Head of caudate nucleus (tissue), 42 donors: ENCODE measurements around the gene ODAD4.

ENCODE experiments used
- DNase-seq, 42 donors: peaks; one replicate each; pipeline versions ENCODE4 v3.0.0 to v3.0.0-alpha.2; 2020 to 2021; ENCODE audit warnings: mixed read lengths in 7 of 42
- intact Hi-C: fragments of 100-400 bp; cut with DNase I; formaldehyde crosslinking; loops from one replicate; pipeline ENCODE4 v1.15.0; 2022

ODAD4 gene, protein sequence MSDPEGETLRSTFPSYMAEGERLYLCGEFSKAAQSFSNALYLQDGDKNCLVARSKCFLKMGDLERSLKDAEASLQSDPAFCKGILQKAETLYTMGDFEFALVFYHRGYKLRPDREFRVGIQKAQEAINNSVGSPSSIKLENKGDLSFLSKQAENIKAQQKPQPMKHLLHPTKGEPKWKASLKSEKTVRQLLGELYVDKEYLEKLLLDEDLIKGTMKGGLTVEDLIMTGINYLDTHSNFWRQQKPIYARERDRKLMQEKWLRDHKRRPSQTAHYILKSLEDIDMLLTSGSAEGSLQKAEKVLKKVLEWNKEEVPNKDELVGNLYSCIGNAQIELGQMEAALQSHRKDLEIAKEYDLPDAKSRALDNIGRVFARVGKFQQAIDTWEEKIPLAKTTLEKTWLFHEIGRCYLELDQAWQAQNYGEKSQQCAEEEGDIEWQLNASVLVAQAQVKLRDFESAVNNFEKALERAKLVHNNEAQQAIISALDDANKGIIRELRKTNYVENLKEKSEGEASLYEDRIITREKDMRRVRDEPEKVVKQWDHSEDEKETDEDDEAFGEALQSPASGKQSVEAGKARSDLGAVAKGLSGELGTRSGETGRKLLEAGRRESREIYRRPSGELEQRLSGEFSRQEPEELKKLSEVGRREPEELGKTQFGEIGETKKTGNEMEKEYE

DNA sequence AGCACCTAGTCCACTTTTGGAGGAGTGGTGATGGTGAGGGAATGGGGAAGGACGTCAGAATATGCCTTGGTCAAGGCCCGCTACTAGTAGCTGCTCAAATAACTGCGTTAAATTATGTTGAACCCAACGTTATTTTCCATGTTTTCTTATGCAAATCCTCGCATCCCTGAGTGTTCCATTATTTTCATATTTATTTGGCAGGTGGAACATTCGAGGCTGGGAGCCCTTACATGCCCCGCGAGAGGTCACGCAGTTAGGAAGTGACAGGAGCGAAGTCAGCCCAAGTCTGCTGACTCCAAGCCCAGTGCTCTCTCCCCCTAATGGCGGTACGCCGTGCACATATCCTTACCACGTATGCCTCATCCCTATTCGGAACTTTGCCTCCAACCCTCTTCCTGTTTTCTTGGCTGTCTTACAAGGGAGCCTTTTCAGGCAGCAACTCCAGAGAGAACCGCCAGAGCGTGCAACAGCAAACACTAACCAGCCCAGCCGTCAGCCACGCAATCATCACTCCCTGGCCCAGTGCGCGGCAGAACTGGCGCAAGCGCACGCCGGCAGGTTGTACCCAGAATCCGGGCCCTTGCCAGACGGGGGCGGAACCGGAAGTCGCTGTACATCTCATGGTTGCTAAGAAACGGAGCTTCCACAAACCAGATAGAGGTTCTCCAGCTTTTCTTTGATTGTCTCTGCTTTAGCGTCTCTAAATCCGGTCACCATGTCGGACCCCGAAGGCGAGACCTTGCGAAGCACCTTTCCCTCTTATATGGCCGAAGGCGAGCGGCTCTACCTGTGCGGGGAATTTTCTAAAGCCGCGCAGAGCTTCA lies at the start of gene ODAD4:
Gene ODAD4 (plus strand): TSS at position 609 of the 824 bp plus-strand sequence. CDS start 107 bp downstream, at position 716.
- intact Hi-C loops = no loop called here
- DNase-seq = peak; percentile 93 to 98 (median 96)

DNA sequence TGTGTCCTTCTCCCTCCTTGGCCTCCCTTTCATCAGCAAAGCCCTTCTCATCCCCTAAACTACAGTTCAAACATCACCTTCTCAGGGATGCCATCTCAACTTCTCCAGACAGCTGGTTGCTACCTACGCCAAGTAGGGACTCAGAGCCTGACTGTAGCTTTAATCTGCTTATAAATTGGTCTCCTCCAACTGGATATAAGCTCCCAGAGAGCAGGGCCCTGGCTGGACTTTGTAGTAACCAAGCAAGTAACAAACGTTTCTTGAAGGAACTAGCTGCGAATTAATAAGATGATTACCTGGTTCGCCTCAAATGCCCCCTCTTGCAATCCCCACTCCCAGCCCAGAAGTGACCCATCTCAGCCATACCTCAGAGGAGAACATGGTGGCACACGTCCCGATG lies 47.7 kb upstream of the ODAD4 start:
- DNase-seq = no peak
- intact Hi-C loops = no loop called here

DNA sequence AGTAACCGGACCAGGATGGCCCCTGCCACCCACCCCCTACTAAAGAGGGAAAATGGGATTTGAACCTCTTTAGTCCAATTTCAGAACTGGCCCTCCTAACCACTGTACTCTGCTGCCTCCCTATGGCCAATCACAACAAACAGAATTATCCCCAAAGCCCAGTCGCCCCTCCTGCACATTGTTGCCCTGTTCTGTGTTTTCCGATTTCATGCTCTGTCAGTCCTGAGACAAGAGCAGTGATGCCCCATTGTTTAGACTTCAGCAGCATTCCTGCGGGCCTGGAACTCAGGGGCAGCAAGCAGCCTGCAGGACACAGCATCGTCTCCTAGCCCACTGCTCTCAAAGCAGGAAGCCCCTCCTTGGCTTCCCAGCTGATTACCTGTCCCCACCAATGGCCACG lies 44.7 kb upstream of the ODAD4 start:
- intact Hi-C loops = no loop called here

DNA sequence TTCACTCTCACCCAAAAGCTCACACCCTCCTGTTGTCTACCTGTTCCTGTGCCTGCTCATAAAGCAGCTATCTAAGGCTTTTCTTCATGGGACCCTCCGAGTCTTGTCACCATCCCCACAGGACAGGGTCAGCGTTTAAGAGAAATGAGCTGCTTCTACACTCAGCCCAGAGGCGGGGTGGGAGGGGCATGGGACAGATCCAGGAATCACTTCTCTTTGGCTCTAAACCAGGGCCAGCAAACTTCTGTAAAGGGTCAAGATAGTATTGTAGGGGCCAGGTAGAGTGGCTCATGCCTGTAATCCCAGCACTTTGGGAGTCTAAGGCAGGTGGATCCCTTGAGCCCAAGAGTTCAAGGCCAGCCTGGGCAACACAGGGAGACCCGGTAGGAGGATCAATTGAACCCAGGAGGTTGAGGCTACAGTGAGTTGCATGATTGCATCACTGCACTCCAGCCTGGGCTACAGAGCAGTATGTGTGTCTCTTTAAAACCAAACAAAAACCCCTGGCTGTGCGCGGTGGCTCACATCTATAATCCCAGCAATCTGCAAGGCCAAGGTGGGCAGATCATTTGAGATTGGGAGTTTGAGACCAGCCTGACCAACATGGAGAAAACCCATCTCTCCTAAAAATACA lies 42.0 kb upstream of the ODAD4 start:
- intact Hi-C loops = no loop called here
- DNase-seq = peak in 12 of 42 donors; percentile 5 to 43 (median 23)

More for the DNA sequence above, 44.7 kb upstream of the ODAD4 start:
- peak in 4 of 42 donors; percentile 9 to 34 (median 19) for DNase-seq

DNA sequence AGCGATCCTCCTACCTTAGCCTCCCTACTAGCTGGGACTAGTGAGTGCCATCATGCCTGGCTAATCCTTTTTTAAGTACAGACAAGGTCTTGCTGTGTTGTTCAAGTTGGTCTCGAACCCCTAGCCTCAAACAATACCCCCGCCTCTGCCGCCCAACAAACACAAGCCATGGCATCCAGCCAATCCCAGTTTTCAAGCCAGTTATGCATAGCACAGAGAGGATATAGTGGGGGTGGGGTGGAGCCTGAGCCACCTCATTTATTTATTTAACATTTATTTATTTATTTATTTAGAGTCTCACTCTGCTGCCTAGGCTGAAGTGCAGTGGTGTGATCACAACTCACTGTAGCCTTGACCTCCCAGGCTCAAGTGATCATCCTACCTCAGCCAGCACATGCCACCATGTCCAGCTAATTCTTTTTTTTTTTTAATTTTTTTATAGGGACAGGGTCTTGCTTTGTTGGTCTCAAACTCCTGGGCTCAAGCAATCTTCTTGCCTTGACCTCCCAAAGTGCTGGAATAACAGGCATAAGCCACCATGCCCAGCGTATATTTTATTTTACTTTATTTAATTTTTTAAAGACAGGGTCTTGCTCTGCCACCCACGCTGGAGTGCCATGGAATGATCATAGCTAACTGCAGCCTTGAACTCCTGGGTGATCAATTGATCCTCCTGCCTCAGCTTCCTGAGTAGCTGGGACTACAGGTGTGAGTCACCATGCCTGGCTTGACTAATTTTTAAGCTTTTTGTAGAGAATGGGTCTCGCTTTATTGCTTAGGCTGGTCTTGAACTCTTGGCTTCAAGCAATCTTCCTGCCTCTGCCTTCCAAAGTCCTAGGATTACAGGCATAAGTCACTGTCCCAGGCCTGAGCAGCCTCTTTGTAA lies 39.0 kb upstream of the ODAD4 start:
- intact Hi-C loops = no loop called here
- no peak for DNase-seq

DNA sequence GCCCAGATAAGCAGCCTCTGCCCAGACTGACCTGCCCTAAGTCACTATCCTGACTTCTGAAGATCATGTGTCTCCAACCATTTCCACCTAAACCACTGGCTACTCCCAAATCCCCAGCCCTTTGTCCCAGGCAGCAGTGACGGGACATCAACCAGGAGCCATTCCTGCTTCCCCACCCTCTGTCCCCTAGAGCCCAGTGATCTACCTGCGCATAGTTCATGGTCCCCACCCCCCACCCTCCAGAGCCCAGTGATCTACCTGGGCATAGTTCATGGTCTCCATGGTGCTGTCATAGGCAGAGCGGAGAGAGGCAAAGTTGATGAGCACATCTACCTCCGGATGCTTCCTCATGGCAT lies 38.4 kb upstream of the ODAD4 start:
- intact Hi-C loops = no loop called here

DNA sequence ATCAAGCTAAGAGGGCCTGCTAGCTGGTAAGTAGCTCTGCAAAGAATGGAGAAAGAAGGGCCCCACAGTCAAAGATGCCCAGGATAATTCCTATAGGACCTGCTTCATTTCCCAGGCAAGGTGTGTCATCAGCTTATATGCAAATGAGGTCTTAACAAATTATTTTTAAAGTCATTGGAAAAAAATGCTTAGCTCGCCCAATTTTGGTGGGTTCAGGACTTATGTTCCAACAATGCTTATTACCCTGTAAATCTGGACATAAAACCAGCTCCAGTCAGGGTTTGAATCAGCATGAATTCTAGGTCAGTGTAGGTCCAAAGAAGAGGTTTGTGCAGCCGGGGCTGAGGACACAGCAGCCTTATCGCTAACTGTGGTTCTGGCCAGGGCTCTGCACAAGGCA lies 37.0 kb upstream of the ODAD4 start:
- intact Hi-C loops = no loop called here
- DNase-seq = no peak

More for the DNA sequence above, 38.4 kb upstream of the ODAD4 start:
- DNase-seq = no peak

DNA sequence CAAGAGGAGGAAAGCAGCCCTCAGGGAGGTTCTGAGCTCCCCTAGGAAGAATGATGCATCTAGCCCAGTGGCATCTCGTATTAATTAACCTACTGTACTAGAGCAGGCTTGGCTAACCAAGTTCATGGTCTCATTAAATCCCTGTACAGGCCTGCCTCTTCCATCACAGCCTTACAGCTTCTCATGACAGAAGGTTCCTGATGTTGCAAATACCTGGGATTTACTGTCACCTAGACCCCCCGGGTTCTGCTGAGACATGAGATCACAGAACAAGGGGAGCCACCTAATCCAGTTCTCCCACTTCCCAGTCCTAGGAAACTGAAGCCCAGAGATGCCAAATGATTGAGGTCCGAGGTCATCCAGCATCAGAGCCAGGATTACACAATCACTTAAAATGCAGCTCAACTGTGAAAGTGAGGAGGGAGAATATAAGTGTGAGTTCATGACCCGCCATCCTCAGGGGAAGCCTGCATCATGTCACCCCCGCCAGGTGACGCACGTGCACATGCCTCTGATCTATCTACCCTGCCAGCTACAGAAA lies 35.6 kb upstream of the ODAD4 start:
- no peak for DNase-seq
- intact Hi-C loops = no loop called here

DNA sequence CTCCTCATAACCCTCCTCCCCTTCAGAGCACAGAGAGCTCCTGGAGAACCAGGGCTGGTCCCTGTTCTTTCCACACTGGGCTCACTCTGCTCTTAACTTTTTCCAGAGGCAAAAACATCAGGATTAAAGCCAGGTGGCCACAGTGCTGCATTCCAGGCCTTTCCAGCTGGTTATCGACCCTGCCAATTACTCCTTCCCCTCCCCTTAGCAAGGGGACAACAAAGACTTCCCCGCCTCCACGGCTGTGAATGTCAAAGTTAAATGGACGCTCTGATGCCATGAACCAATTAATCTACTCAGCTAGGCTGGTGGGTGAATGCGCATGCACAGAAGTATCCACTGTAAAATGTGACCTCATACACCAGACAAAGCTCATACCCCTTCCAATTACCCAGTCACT lies 34.8 kb upstream of the ODAD4 start:
- intact Hi-C loops = no loop called here
- no peak for DNase-seq

DNA sequence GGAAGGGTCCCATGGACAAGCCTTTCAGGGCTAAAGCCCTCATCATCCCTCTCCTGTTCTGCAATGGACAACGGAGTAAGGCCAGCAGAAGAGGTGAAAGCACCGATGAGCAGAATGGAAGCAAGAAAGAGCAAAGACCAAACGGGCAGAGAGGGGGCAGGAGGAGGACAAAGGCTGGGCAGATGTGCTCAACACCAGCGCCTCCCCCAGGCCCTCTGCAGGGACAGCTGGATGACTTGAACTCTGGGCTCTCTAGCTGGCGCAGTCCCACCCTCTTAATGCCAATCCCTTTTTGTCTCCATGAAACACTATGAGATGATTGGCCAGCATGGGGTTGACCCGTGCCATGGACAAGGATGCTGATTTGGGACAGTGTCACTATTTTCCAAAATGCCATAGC lies 33.7 kb upstream of the ODAD4 start:
- no peak for DNase-seq

DNA sequence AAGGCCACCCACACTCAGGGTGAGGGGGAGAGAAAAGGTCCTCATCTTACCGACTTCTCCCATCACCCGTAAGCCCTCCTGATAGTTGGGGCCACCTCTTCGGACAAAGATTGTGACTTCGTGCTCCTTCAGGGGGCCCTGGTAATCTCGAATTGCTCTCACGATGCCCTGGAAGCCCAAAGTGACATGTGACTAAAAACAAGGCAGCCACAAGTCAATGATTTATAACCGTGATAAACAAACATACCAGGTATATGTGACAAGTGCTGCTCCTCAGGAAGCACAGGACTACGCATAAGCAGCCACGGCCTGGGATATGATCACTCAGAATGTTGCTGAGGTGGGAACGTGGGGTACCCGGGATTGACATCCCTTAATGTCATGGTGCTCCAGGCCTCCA lies 28.8 kb upstream of the ODAD4 start:
- no peak for DNase-seq
- intact Hi-C loops = no loop called here

More for the DNA sequence above, 33.7 kb upstream of the ODAD4 start:
- intact Hi-C loops = no loop called here

DNA sequence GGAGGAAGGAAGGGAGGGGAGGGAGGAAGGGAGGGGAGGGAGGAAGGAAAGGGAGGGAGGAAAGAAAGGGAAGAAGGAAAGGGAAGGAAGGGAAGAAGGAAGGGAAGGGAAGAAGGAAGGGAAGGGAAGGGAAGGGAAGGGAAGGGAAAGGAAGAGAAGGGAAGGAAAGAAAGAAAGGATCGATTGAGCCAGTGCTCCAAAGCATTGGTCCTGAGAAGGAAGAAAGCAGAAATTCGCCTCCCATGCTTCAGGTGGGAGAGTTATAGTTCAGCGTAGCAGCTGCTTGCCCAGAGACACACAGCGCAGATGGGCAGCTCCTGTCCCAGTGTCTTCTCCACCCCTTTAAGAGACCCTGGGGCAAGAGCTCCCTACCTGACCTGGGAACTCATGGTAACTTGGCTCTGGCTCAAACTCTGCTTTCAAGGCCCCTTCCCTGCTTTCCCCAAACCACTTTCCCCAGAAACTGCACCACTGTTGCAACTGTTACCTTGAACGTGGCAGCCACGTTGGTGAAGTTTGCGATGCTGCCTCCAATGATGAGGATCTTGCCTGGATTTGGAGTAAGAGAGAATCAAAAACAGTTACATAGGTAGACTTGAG lies 26.1 kb upstream of the ODAD4 start:
- intact Hi-C loops = no loop called here
- no peak for DNase-seq

DNA sequence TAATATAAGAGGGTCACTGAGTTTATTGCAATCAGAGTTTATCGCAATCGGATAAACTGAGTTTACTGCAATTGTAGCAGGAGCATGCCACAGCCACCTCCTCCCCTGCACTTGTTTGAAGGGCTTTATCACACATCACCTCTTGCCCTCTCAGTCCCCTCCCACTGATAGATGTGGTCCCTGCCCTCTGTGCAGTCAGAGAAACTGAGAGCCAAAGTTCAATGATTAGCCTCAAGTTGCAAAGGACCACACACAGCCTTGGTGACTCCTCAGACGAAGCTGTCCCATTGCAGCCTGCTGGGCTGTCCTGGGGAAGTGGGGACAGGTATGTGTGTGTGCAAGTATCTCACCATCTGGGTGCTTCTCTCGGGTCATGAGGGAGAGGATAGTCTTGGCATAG lies 25.2 kb upstream of the ODAD4 start:
- no peak for DNase-seq
- intact Hi-C loops = no loop called here

DNA sequence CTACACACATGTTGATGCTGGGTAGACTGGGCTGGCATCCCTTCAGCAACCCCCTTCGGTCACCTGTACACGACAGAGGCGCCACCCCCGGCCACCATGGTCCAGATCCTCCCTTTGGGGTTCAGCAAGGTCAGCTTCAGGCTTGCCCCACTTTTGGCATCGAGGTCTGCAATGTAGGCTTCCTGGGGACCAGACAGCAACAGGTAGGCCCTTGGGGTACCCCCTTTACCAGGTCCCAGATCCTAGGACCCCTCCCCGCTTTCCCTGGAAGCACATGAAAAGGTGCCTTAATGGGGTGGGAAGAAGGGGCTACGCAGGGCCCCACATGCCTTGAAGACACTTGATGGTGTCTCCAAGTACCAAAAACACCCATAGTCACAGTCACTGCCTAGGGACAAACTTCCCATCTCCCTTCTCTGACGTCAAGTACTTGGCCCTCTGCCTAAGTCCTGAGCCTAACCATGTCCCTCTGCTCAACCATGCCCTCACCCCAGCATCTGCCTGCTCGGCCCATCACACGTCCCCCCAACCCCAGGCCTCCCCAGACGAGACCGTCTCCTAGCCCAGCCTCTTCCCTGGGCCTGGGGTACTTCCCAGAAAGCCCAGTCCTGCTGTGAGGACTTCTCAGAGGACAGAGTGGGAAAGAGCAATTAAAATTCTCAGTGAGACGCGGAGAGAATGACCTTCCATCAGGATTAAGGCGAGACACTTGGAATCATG lies 23.8 kb upstream of the ODAD4 start:
- DNase-seq = no peak
- intact Hi-C loops = no loop called here

DNA sequence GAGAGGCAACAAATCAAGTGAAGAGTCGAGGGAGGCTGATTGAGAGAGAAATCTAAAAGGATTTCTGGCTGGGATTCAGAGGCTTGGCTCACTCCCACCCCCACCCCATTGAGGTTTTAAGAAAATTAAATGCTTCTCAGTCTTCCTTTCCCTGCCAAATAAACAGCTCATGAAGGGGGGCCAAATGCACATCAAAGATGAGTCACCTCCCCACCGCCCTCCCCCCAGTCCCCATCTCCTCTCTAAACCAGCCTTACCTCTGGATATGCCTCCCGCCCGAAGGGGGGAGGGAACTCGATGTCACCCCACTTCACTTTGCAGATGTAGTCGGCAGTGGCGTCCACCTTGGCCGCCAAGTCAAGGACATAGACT lies 23.2 kb upstream of the ODAD4 start:
- DNase-seq = peak in 1 of 42 donors; percentile 49
- intact Hi-C loops = no loop called here

DNA sequence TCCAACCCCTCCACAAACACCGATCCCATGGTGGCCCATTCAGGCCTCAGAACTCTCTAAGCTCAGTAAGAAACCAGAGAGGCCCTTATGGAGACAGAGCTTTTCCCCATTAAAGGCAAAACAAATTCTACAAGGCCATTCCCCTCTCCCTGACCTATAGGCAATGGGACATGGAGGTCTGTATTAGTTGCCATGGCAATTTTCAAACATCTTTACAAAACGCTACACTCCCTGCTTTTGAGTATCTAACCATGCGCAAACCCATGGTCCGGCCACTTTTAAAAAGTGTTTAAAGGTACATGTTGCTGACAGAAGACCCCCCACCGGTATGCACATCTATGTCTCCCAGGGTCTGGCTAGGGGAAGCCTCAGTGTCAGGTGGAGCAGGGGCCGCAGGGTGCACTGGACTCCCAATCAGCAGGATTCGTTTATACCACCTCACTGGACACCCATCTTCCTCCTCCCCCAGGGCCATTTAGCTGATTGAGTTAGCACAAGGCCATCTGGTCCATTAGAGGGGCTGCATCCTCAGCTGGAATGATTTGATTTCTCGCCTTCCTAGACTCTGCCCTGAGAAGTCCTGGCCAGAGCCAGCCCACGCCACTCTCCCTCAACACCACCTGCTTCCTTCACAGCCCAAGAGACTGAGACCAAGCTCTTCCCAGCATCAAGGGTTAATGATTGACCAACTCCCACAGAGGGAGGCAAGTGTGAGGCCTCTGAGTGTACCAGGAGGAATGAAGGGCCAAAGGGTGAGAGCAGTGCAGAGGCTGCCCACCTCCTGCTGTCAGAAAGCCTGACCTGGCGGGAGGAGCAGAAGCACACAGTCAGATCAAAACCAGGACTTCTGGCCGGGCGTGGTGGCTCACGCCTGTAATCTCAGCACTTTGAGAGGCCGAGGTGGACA lies 22.5 kb upstream of the ODAD4 start:
- intact Hi-C loops = no loop called here
- DNase-seq = no peak
